Erythroblast (primary cell): ENCODE results near the gene RAI2.

Experiments
- GATA1 ChIP-seq: IDR thresholded peaks from 2 replicates; pipeline ENCODE4 v1.6.1; 2011; ENCODE audit warnings: low read depth, mild to moderate bottlenecking, control low read depth, low read length, moderate library complexity
- POLR2A ChIP-seq: IDR thresholded peaks from 2 replicates; pipeline ENCODE4 v1.6.1; 2011; ENCODE audit warnings: mild to moderate bottlenecking, low read length

- TF ChIP-seq POLR2A (no peak), GATA1 (no peak)
These were observed 73.5 kb downstream of the RAI2 start for GRCh38 chrX:17787557-17787956.
